NT2/D1 (cell line): ENCODE data around the gene GRK2.

Experiments
- SUZ12 ChIP-seq: IDR thresholded peaks from 2 replicates; pipeline ENCODE4 v1.6.1; 2011; ENCODE audit not compliant: insufficient read length, insufficient read depth; ENCODE audit errors: extremely low read depth
- YY1 ChIP-seq: IDR thresholded peaks from 2 replicates; pipeline ENCODE4 v1.6.1; 2011; ENCODE audit not compliant: insufficient read length, insufficient read depth
- ZNF274 ChIP-seq: IDR thresholded peaks from 2 replicates; pipeline ENCODE4 v1.6.1; 2011; ENCODE audit warnings: mild to moderate bottlenecking, low read depth, low read length

GRCh38 chr11:67306769-67307544, 40.7 kb downstream of the GRK2 start:
- TF ChIP-seq ZNF274 (no peak), YY1 (no peak), SUZ12 (no peak)
